Mucosa of descending colon (tissue), 3 donors: ENCODE data around the gene ERN2. TPM values are rescaled to one million over a fixed set of nuclear protein-coding genes. Genes with fewer than 3 reads are reported as not detected.

Experiments
- ATAC-seq: fragments of 200-7000 bp; cut with Tn5 transposase; one replicate; pipeline ENCODE4 v1.9.1; 2020; ENCODE audit warnings: mild to moderate bottlenecking, moderate library complexity
- DNase-seq, 3 donors: peaks; one replicate each; pipeline ENCODE4 v3.0.0-alpha.2; 2020
- H3K36me3 ChIP-seq: fragments of 200-600 bp; one replicate; pipeline ENCODE4 v1.8.0; 2021; ENCODE audit warnings: low read depth, mild to moderate bottlenecking
- H3K4me1 ChIP-seq: fragments of 200-600 bp; one replicate; pipeline ENCODE4 v1.8.0; 2021; ENCODE audit warnings: low read depth, mild to moderate bottlenecking
- H3K4me3 ChIP-seq: fragments of 200-600 bp; one replicate; pipeline ENCODE4 v1.8.0; 2021; ENCODE audit warnings: mild to moderate bottlenecking
- H3K9me3 ChIP-seq: fragments of 200-600 bp; one replicate; pipeline ENCODE4 v1.8.0; 2021; ENCODE audit warnings: mild to moderate bottlenecking
- CTCF ChIP-seq: fragments of 200-600 bp; IDR thresholded peaks from one replicate; pipeline ENCODE4 v1.8.0; 2022; ENCODE audit warnings: antibody characterized with exemption, mild to moderate bottlenecking
- intact Hi-C, 2 donors: fragments of 100-400 bp; cut with DNase I in 1 of 2; cut with micrococcal nuclease in 1 of 2; formaldehyde crosslinking; loops; one replicate each; pipeline versions ENCODE4 v1.11.0 to v1.11.1; 2022; cut with DNase I, micrococcal nuclease
- total RNA-seq, 3 donors: library from RNA; stranded (reverse); fragmentation: NEBNext Ultra II Directional in 2 of 3; extraction: Animal tissue kit (Norgen Biotek cat#: 25700) in 2 of 3; gene quantifications; one replicate each; pipeline versions ENCODE4 v1.2.1 to v1.2.4, GENCODE V29; 2021 to 2023
- donor health status: DM: no; HTN: no; CAD: no; lungs with moderate emphysema.
- donor health status: DM: no; HTN: no; CAD: no.
- donor health status: DM: no; HTN: yes; CAD: no.

ERN2 gene
- total RNA-seq, 3 donors from 2014 or later: 89.4 to 263 (median 154) TPM

- Histone ChIP-seq H3K9me3 (no peaks in the 10 kb centered on the region), H3K4me3 (no peak overlapping the region), H3K36me3 (no peaks in the 10 kb centered on the region), H3K4me1 (peaks cover 23% of the 10 kb centered on the region)
- DNase-seq (no peak), ATAC-seq (no peak)
- intact Hi-C loops: no loop called here
- no peak for TF ChIP-seq CTCF
Observed at GRCh38 chr16:23673971-23674614, 38.9 kb downstream of the ERN2 start.

GRCh38 chr16:23670137-23670776 is 42.8 kb downstream of the ERN2 start:
- H3K9me3 ChIP-seq: no peaks in the 10 kb centered on the region
- H3K4me1 ChIP-seq: no peaks in the 10 kb centered on the region
- ATAC-seq: peak; percentile 23
- DNase-seq: no peak
- no peak for TF ChIP-seq CTCF
- intact Hi-C loops: no loop called here
- no peak overlapping the region for H3K4me3 ChIP-seq
- H3K36me3 ChIP-seq: peaks cover 5% of the 10 kb centered on the region

GRCh38 chr16:23668873-23669272 is 44.1 kb downstream of the ERN2 start:
- no peak for ATAC-seq
- Histone ChIP-seq H3K36me3 (peaks cover 5% of the 10 kb centered on the region), H3K9me3 (no peaks in the 10 kb centered on the region), H3K4me3 (no peak overlapping the region), H3K4me1 (no peaks in the 10 kb centered on the region)
- TF ChIP-seq CTCF: no peak
- DNase-seq: no peak
- intact Hi-C loops: no loop called here

GRCh38 chr16:23668225-23668624 is 44.8 kb downstream of the ERN2 start:
- DNase-seq (no peak), ATAC-seq (no peak)
- no peak for TF ChIP-seq CTCF
- Histone ChIP-seq H3K36me3 (peaks cover 5% of the 10 kb centered on the region), H3K9me3 (no peaks in the 10 kb centered on the region), H3K4me1 (no peaks in the 10 kb centered on the region), H3K4me3 (no peak overlapping the region)
- intact Hi-C loops: no loop called here

GRCh38 chr16:23667355-23667659 is 45.7 kb downstream of the ERN2 start:
- no peaks in the 10 kb centered on the region for H3K9me3 ChIP-seq
- H3K4me1 ChIP-seq: no peaks in the 10 kb centered on the region
- H3K4me3 ChIP-seq: no peak overlapping the region
- peaks cover 5% of the 10 kb centered on the region for H3K36me3 ChIP-seq
- TF ChIP-seq CTCF: no peak
- DNase-seq (no peak), ATAC-seq (no peak)
- intact Hi-C loops: no loop called here
